Measurements from ENCODE around the gene GRID2. TPM values are rescaled to one million over a fixed set of nuclear protein-coding genes. Genes with fewer than 3 reads are reported as not detected.

GRID2 gene
- not detected in 2 replicates for total RNA-seq
- long read RNA-seq: 0 reads

DNA sequence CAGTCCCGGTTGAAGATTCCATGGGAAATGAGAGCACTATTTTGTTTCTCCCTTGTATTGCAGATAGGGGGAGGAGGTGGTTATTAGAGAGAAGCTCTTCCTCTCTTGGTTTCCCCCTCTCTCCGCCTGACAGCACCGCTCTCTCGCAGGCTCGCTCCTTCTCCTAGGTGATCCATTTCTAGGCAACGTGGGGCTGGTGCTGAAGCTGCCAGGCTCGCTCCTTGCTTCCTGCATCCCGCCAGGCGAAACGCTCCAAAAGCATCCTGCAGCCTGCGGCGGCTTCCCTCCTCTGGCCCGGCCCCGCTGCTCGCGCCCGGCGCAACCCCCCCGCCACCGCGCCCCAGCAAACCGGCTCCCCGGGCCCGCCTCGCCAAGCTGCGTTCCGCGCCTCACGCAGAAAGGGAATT lies at the start of gene GRID2:
Gene GRID2 (plus strand): TSS at position 346 of the 407 bp plus-strand sequence.
- Mint-ChIP-seq H3K9me3 (ENCODE audit: unreplicated experiment) (no peaks in the 10 kb centered on the region), H3K27ac (ENCODE audit: unreplicated experiment) (no peak within 1 kb of the TSS), H3K4me3 (ENCODE audit: unreplicated experiment) (peak within 1 kb of the TSS; percentile 74), H3K36me3 (ENCODE audit: unreplicated experiment) (no peaks in the 10 kb centered on the region), H3K27me3 (ENCODE audit: unreplicated experiment) (peaks cover 77% of the 10 kb centered on the region), H3K4me1 (ENCODE audit: unreplicated experiment) (peaks cover 26% of the 10 kb centered on the region)
- TF ChIP-seq, protein P1, sequence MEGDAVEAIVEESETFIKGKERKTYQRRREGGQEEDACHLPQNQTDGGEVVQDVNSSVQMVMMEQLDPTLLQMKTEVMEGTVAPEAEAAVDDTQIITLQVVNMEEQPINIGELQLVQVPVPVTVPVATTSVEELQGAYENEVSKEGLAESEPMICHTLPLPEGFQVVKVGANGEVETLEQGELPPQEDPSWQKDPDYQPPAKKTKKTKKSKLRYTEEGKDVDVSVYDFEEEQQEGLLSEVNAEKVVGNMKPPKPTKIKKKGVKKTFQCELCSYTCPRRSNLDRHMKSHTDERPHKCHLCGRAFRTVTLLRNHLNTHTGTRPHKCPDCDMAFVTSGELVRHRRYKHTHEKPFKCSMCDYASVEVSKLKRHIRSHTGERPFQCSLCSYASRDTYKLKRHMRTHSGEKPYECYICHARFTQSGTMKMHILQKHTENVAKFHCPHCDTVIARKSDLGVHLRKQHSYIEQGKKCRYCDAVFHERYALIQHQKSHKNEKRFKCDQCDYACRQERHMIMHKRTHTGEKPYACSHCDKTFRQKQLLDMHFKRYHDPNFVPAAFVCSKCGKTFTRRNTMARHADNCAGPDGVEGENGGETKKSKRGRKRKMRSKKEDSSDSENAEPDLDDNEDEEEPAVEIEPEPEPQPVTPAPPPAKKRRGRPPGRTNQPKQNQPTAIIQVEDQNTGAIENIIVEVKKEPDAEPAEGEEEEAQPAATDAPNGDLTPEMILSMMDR (IDR thresholded peaks at IDR 0.05): peak; percentile 7
- no peak for DNase-seq (ENCODE audit: extremely low spot score, unreplicated experiment)

DNA sequence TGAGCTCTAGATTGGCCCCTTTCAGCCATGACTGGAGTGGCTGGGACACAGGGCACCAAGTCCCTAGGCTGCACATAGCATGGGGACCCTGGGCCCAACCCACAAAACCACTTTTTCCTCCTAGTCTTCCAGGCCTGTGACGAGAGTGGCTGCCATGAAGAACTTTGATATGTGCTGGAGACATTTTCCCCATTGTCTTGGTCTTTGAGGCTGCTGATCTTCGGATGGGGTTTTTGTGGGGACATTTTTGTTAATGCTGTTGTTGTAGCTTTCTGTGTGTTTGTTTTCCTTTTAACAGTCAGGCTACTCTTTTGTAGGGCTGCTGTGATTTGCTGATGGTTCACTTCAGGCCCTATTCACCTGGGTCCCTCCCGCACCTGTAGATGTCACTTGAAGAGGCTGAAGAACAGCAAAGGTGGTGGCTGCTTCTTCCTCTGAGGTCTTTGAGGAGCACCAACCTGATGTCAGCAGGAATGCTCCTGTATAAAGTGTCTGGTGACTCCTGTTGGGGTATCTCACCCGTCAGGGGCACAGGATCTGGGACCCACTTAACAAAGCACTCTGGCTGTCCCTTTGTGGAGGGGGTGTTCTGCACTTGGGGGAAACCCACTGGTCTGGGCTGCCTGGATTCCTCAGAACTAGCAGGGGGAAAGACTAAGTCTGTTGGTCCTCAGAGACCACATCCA lies 49.6 kb upstream of the GRID2 start:
- Mint-ChIP-seq H3K9me3 (ENCODE audit: unreplicated experiment) (peaks cover 14% of the 10 kb centered on the region), H3K4me3 (ENCODE audit: unreplicated experiment) (no peak overlapping the region), H3K4me1 (ENCODE audit: unreplicated experiment) (no peaks in the 10 kb centered on the region), H3K27me3 (ENCODE audit: unreplicated experiment) (peaks cover 12% of the 10 kb centered on the region), H3K27ac (ENCODE audit: unreplicated experiment) (no peak overlapping the region), H3K36me3 (ENCODE audit: unreplicated experiment) (no peaks in the 10 kb centered on the region)
- TF ChIP-seq, protein P1 (IDR thresholded peaks at IDR 0.05): no peak
- DNase-seq (ENCODE audit: extremely low spot score, unreplicated experiment): no peak

GRCh38 chr4:92254767-92255442 lies 48.9 kb upstream of the GRID2 start:
- Mint-ChIP-seq H3K4me3 (ENCODE audit: unreplicated experiment) (no peak overlapping the region), H3K9me3 (ENCODE audit: unreplicated experiment) (peaks cover 14% of the 10 kb centered on the region), H3K27ac (ENCODE audit: unreplicated experiment) (no peak overlapping the region), H3K27me3 (ENCODE audit: unreplicated experiment) (peaks cover 11% of the 10 kb centered on the region), H3K36me3 (ENCODE audit: unreplicated experiment) (no peaks in the 10 kb centered on the region), H3K4me1 (ENCODE audit: unreplicated experiment) (no peaks in the 10 kb centered on the region)
- TF ChIP-seq, protein P1 (IDR thresholded peaks at IDR 0.05): no peak
- DNase-seq (ENCODE audit: extremely low spot score, unreplicated experiment): no peak

DNA sequence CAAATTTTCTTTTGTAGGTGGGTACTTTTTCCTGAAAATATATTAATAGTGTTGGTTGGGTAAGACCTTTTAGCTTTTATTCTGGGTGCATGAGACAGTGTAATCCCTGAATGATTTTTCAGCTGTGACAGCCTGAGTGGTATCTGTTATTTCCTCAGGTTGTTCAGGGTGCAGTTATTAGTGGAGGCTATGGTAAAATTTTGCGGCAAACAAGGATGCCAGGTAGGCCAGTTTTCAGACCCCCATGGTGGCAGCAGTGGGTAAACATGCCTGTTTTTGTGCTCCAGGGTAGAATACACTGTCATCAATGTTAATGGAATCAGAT lies 47.9 kb upstream of the GRID2 start:
- peaks cover 14% of the 10 kb centered on the region for H3K9me3 Mint-ChIP-seq (ENCODE audit: unreplicated experiment)
- no peak overlapping the region for H3K27ac Mint-ChIP-seq (ENCODE audit: unreplicated experiment)

More for the DNA sequence above, 47.9 kb upstream of the GRID2 start:
- TF ChIP-seq, protein P1 (IDR thresholded peaks at IDR 0.05): no peak
- Mint-ChIP-seq H3K4me3 (ENCODE audit: unreplicated experiment) (no peak overlapping the region), H3K36me3 (ENCODE audit: unreplicated experiment) (no peaks in the 10 kb centered on the region), H3K4me1 (ENCODE audit: unreplicated experiment) (no peaks in the 10 kb centered on the region), H3K27me3 (ENCODE audit: unreplicated experiment) (peaks cover 14% of the 10 kb centered on the region)
- no peak for DNase-seq (ENCODE audit: extremely low spot score, unreplicated experiment)
